ENCODE data around the gene KERA.

KERA gene

GRCh38 chr12:91100906-91101305, 43.1 kb upstream of the KERA start:
- H3K9ac ChIP-seq (ENCODE audit: low read depth, low read length, poor library complexity, severe bottlenecking), result no peak overlapping the region
- H2AFZ ChIP-seq (ENCODE audit: low read length), result no peak overlapping the region
- H3K4me1 ChIP-seq (ENCODE audit: insufficient read depth, low read length, poor library complexity, severe bottlenecking), result no peaks in the 10 kb centered on the region
- no peak overlapping the region for H3K4me2 ChIP-seq (ENCODE audit: low read depth, low read length, poor library complexity, severe bottlenecking)
- H3K27me3 ChIP-seq (ENCODE audit: insufficient read depth, low read length, poor library complexity, severe bottlenecking), result no peaks in the 10 kb centered on the region
- H4K20me1 ChIP-seq (ENCODE audit: insufficient read depth, low read length, poor library complexity, severe bottlenecking), result no peaks in the 10 kb centered on the region
- no peaks in the 10 kb centered on the region for H3K36me3 ChIP-seq (ENCODE audit: insufficient read depth, low read length)
- no peak overlapping the region for H3K4me3 ChIP-seq (ENCODE audit: low read length, poor library complexity, severe bottlenecking)
- H3F3A ChIP-seq (ENCODE audit: low read depth), result no peaks in the 10 kb centered on the region
- TF ChIP-seq EZH2phosphoT487 (IDR thresholded peaks at IDR 0.05; ENCODE audit: borderline replicate concordance) (no peak), CTCF (conservative IDR thresholded peaks at IDR 0.05; ENCODE audit: low read length) (no peak)
- H3K9me3 ChIP-seq (ENCODE audit: insufficient read depth, low read depth, low read length), result no peaks in the 10 kb centered on the region
- no peaks in the 10 kb centered on the region for H3K79me2 ChIP-seq (ENCODE audit: insufficient read depth, low read length)
- H3K9me2 ChIP-seq (replicated peaks; ENCODE audit: low read depth, low read length), result no peaks in the 10 kb centered on the region

DNA sequence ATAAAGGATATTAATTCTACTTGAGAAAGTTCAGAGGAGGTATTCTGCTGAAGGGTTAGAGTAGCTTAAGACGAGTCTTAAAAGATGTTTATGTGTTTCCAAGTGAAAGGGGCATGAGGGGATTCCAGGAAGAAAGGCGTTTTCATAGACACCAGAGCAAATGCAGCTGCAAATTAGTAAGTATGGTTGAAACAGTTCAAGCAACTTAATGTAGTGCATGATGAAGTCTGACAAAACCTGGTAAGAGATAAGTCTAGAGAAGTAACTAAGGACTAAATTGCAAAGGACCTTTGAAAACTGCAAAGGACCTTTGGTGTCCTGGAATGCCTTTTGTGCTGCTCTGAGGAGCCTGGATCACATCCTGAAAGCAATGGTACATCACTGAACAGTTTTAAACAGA, 42.0 kb upstream of the KERA start:
- Histone ChIP-seq H3K36me3 (ENCODE audit: insufficient read depth, low read length) (no peaks in the 10 kb centered on the region), H3K9ac (ENCODE audit: low read depth, low read length, poor library complexity, severe bottlenecking) (no peak overlapping the region), H3K9me3 (ENCODE audit: insufficient read depth, low read depth, low read length) (no peaks in the 10 kb centered on the region), H4K20me1 (ENCODE audit: insufficient read depth, low read length, poor library complexity, severe bottlenecking) (no peaks in the 10 kb centered on the region), H2AFZ (ENCODE audit: low read length) (no peak overlapping the region), H3K79me2 (ENCODE audit: insufficient read depth, low read length) (no peaks in the 10 kb centered on the region), H3K4me2 (ENCODE audit: low read depth, low read length, poor library complexity, severe bottlenecking) (no peak overlapping the region), H3F3A (ENCODE audit: low read depth) (no peaks in the 10 kb centered on the region), H3K27me3 (ENCODE audit: insufficient read depth, low read length, poor library complexity, severe bottlenecking) (no peaks in the 10 kb centered on the region), H3K4me3 (ENCODE audit: low read length, poor library complexity, severe bottlenecking) (no peak overlapping the region), H3K4me1 (ENCODE audit: insufficient read depth, low read length, poor library complexity, severe bottlenecking) (no peaks in the 10 kb centered on the region), H3K9me2 (replicated peaks; ENCODE audit: low read depth, low read length) (no peaks in the 10 kb centered on the region)
- TF ChIP-seq CTCF (conservative IDR thresholded peaks at IDR 0.05; ENCODE audit: low read length) (no peak), EZH2phosphoT487 (IDR thresholded peaks at IDR 0.05; ENCODE audit: borderline replicate concordance) (no peak)

- Histone ChIP-seq H3K27me3 (ENCODE audit: insufficient read depth, low read length, poor library complexity, severe bottlenecking) (no peaks in the 10 kb centered on the region), H3K36me3 (ENCODE audit: insufficient read depth, low read length) (no peaks in the 10 kb centered on the region), H3K9me3 (ENCODE audit: insufficient read depth, low read depth, low read length) (no peaks in the 10 kb centered on the region), H3K4me1 (ENCODE audit: insufficient read depth, low read length, poor library complexity, severe bottlenecking) (no peaks in the 10 kb centered on the region), H4K20me1 (ENCODE audit: insufficient read depth, low read length, poor library complexity, severe bottlenecking) (no peaks in the 10 kb centered on the region), H3K79me2 (ENCODE audit: insufficient read depth, low read length) (no peaks in the 10 kb centered on the region), H2AFZ (ENCODE audit: low read length) (no peak overlapping the region), H3K9ac (ENCODE audit: low read depth, low read length, poor library complexity, severe bottlenecking) (no peak overlapping the region), H3K4me2 (ENCODE audit: low read depth, low read length, poor library complexity, severe bottlenecking) (no peak overlapping the region), H3K9me2 (replicated peaks; ENCODE audit: low read depth, low read length) (no peaks in the 10 kb centered on the region), H3F3A (ENCODE audit: low read depth) (no peaks in the 10 kb centered on the region), H3K4me3 (ENCODE audit: low read length, poor library complexity, severe bottlenecking) (no peak overlapping the region)
- no peak for TF ChIP-seq CTCF (conservative IDR thresholded peaks at IDR 0.05; ENCODE audit: low read length)
- no peak for TF ChIP-seq EZH2phosphoT487 (IDR thresholded peaks at IDR 0.05; ENCODE audit: borderline replicate concordance)
Observed at GRCh38 chr12:91099341-91099740, 41.5 kb upstream of the KERA start.
